ENCODE results near the gene SLC22A6.

SLC22A6 gene

GRCh38 chr11:62984451-62984991 is at the start of gene SLC22A6:
TSS of gene SLC22A6 (minus strand) at chr11:62984967. CDS start at chr11:62984690, 277 bp downstream.
- FAIRE-seq: no peak

- FAIRE-seq: no peak
These were observed 47.7 kb upstream of the SLC22A6 start for GRCh38 chr11:63032457-63032856.

GRCh38 chr11:63023841-63024648 is 39.3 kb upstream of the SLC22A6 start:
- FAIRE-seq: peak; percentile 82

- FAIRE-seq: no peak
These were observed 38.6 kb upstream of the SLC22A6 start for GRCh38 chr11:63023222-63023814.

GRCh38 chr11:63022441-63022840 is 37.7 kb upstream of the SLC22A6 start:
- no peak for FAIRE-seq

- no peak for FAIRE-seq
These were observed 36.0 kb upstream of the SLC22A6 start for GRCh38 chr11:63020671-63021291.

GRCh38 chr11:63019506-63019905 is 34.7 kb upstream of the SLC22A6 start:
- no peak for FAIRE-seq

GRCh38 chr11:63017306-63017974 is 32.7 kb upstream of the SLC22A6 start:
- FAIRE-seq: no peak

- no peak for FAIRE-seq
These were observed 30.9 kb upstream of the SLC22A6 start, which contains the start of gene SLC22A8 for GRCh38 chr11:63015521-63016215. TSS of gene SLC22A8 (minus strand) at chr11:63015841. CDS start at chr11:63014958, 883 bp downstream.

- FAIRE-seq: no peak
These were observed 29.8 kb upstream of the SLC22A6 start for GRCh38 chr11:63014408-63015055.

GRCh38 chr11:63012839-63013238 is 28.1 kb upstream of the SLC22A6 start:
- FAIRE-seq: no peak

- FAIRE-seq: no peak
These were observed 27.7 kb upstream of the SLC22A6 start for GRCh38 chr11:63012430-63012829.

- FAIRE-seq: no peak
These were observed 26.2 kb upstream of the SLC22A6 start for GRCh38 chr11:63010934-63011439.

- no peak for FAIRE-seq
These were observed 23.2 kb upstream of the SLC22A6 start for GRCh38 chr11:63007920-63008319.

- FAIRE-seq: no peak
These were observed 16.7 kb upstream of the SLC22A6 start for GRCh38 chr11:63001456-63001855.

GRCh38 chr11:62999649-63000048 is 14.9 kb upstream of the SLC22A6 start:
- no peak for FAIRE-seq

- no peak for FAIRE-seq
These were observed 14.4 kb upstream of the SLC22A6 start for GRCh38 chr11:62999156-62999555.

- no peak for FAIRE-seq
These were observed 11.5 kb upstream of the SLC22A6 start for GRCh38 chr11:62996271-62996670.

- FAIRE-seq: no peak
These were observed 10.0 kb upstream of the SLC22A6 start for GRCh38 chr11:62994775-62995174.

GRCh38 chr11:62988276-62988675 is 3.5 kb upstream of the SLC22A6 start:
- FAIRE-seq: no peak

- no peak for FAIRE-seq
These were observed 429 bp upstream of the SLC22A6 start for GRCh38 chr11:62985041-62985750.

Measured in TTC549 (cell line).